ENCODE results near the gene ARHGAP25.

ARHGAP25 gene

GRCh38 chr2:68854476-68854875 is 119.9 kb downstream of the ARHGAP25 start:
- in situ Hi-C loops (cut with MboI; ENCODE audit: low sequenced_read_pairs, unreplicated experiment): no loop called here
- TF ChIP-seq, protein P1, sequence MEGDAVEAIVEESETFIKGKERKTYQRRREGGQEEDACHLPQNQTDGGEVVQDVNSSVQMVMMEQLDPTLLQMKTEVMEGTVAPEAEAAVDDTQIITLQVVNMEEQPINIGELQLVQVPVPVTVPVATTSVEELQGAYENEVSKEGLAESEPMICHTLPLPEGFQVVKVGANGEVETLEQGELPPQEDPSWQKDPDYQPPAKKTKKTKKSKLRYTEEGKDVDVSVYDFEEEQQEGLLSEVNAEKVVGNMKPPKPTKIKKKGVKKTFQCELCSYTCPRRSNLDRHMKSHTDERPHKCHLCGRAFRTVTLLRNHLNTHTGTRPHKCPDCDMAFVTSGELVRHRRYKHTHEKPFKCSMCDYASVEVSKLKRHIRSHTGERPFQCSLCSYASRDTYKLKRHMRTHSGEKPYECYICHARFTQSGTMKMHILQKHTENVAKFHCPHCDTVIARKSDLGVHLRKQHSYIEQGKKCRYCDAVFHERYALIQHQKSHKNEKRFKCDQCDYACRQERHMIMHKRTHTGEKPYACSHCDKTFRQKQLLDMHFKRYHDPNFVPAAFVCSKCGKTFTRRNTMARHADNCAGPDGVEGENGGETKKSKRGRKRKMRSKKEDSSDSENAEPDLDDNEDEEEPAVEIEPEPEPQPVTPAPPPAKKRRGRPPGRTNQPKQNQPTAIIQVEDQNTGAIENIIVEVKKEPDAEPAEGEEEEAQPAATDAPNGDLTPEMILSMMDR (IDR thresholded peaks at IDR 0.05; ENCODE audit: borderline replicate concordance, control extremely low read depth, extremely low read depth, insufficient read depth, missing control alignments): no peak
- no peak for DNase-seq (ENCODE audit: low spot score)

GRCh38 chr2:68855550-68855949 is 120.9 kb downstream of the ARHGAP25 start:
- in situ Hi-C loops (cut with MboI; ENCODE audit: low sequenced_read_pairs, unreplicated experiment): no loop called here
- DNase-seq (ENCODE audit: low spot score): no peak
- TF ChIP-seq, protein P1 (IDR thresholded peaks at IDR 0.05; ENCODE audit: borderline replicate concordance, control extremely low read depth, extremely low read depth, insufficient read depth, missing control alignments): no peak

- in situ Hi-C loops (cut with MboI; ENCODE audit: low sequenced_read_pairs, unreplicated experiment): no loop called here
- TF ChIP-seq, protein P1 (IDR thresholded peaks at IDR 0.05; ENCODE audit: borderline replicate concordance, control extremely low read depth, extremely low read depth, insufficient read depth, missing control alignments): no peak
Measured at GRCh38 chr2:68857202-68857845, 122.7 kb downstream of the ARHGAP25 start.

DNA sequence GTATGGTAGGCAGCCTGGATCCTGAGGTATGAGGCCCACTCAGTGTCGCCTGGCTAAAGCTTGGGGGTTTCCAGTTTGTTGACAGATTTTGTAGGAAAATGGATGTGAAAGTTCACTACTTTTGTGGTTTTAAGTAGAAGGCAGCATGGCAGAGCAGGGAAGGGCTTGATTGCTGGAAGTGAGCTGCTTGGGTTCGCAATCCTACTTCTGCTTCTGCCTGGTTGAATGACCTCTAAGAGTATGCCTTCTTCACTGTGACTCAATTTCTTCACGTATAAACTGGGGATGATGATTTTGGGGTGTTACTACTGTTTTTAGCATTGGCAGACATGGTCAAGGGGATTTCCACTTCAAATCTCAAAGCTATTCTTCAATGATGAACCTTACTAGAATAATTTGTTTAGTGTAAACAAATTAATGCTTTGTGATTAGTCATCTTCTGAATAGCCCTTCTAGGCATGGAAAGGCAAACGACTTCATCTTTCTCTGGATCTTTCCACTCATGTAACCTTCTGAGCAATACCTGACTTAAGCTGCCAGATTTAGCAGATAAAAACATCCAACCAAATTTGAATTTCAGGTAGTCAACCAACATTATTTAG is 123.3 kb downstream of the ARHGAP25 start:
- no peak for DNase-seq (ENCODE audit: low spot score)
- TF ChIP-seq, protein P1 (IDR thresholded peaks at IDR 0.05; ENCODE audit: borderline replicate concordance, control extremely low read depth, extremely low read depth, insufficient read depth, missing control alignments): no peak
- in situ Hi-C loops (cut with MboI; ENCODE audit: low sequenced_read_pairs, unreplicated experiment): no loop called here

More at GRCh38 chr2:68857202-68857845, 122.7 kb downstream of the ARHGAP25 start:
- no peak for DNase-seq (ENCODE audit: low spot score)

DNA sequence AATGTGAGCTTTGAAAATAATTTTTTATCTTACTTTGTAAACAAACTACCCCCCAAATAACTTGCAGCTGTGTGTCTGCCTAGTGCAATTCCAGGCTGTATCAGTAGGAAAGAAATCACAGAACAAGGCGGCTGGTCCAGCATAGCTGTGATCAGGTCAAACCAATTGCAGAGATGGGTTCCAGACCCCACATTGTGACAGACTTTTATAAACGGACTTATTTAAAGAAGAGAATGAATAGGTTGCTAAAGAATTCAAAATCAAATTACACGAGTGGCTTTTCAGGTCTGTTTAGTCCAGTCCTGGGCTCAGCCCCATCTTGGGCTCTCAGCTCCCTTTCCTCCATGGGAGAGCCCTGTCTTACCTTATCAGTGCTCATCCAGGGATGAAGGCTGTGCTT is 125.5 kb downstream of the ARHGAP25 start:
- in situ Hi-C loops (cut with MboI; ENCODE audit: low sequenced_read_pairs, unreplicated experiment): no loop called here
- TF ChIP-seq, protein P1 (IDR thresholded peaks at IDR 0.05; ENCODE audit: borderline replicate concordance, control extremely low read depth, extremely low read depth, insufficient read depth, missing control alignments): no peak
- DNase-seq (ENCODE audit: low spot score): no peak

GRCh38 chr2:68861330-68861729 is 126.7 kb downstream of the ARHGAP25 start:
- TF ChIP-seq, protein P1 (IDR thresholded peaks at IDR 0.05; ENCODE audit: borderline replicate concordance, control extremely low read depth, extremely low read depth, insufficient read depth, missing control alignments): no peak
- no peak for DNase-seq (ENCODE audit: low spot score)
- in situ Hi-C loops (cut with MboI; ENCODE audit: low sequenced_read_pairs, unreplicated experiment): no loop called here

Measured in GM13976 (cell line).